Fibroblast of skin of right biceps (primary cell): Measurements from ENCODE around the gene NPBWR2.
"Not testable (repeated sequence)": the region's sequence is repeated elsewhere in the genome, so short reads cannot be mapped to it uniquely, and the experiment has no call there.

Experiments
- DNase-seq: peaks from one replicate; pipeline ENCODE4 v3.0.0-alpha.2; 2013

NPBWR2 gene

GRCh38 chr20:64102647-64103354 lies 4.6 kb downstream of the NPBWR2 start:
- DNase-seq, result no peak

GRCh38 chr20:64101731-64102621 lies 5.4 kb downstream of the NPBWR2 start:
- DNase-seq, result no peak

- DNase-seq, result no peak
Observed at GRCh38 chr20:64100946-64101688, 6.2 kb downstream of the NPBWR2 start.

- DNase-seq, result no peak
Observed at GRCh38 chr20:64100566-64100888, 6.8 kb downstream of the NPBWR2 start.

GRCh38 chr20:64099880-64100565 lies 7.3 kb downstream of the NPBWR2 start:
- no peak for DNase-seq

GRCh38 chr20:64099086-64099786 lies 8.1 kb downstream of the NPBWR2 start:
- DNase-seq, result no peak

- no peak for DNase-seq
Observed at GRCh38 chr20:64098471-64099013, 8.8 kb downstream of the NPBWR2 start.

- no peak for DNase-seq
Observed at GRCh38 chr20:64096535-64096934, 10.8 kb downstream of the NPBWR2 start.

GRCh38 chr20:64095927-64096326 lies 11.4 kb downstream of the NPBWR2 start:
- no peak for DNase-seq

GRCh38 chr20:64095455-64095854 lies 11.9 kb downstream of the NPBWR2 start:
- no peak for DNase-seq

- DNase-seq, result no peak
Observed at GRCh38 chr20:64093013-64093503, 14.3 kb downstream of the NPBWR2 start.

GRCh38 chr20:64092258-64093012 lies 14.9 kb downstream of the NPBWR2 start:
- DNase-seq, result no peak

GRCh38 chr20:64091770-64092169 lies 15.6 kb downstream of the NPBWR2 start:
- no peak for DNase-seq

- DNase-seq, result no peak
Observed at GRCh38 chr20:64091340-64091739, 16.0 kb downstream of the NPBWR2 start.

- DNase-seq, result no peak
Observed at GRCh38 chr20:64090165-64090564, 17.2 kb downstream of the NPBWR2 start.

GRCh38 chr20:64088586-64088985 lies 18.8 kb downstream of the NPBWR2 start:
- not testable (repeated sequence) for DNase-seq

GRCh38 chr20:64087226-64087825 lies 20.0 kb downstream of the NPBWR2 start:
- DNase-seq, result not testable (repeated sequence)

GRCh38 chr20:64086801-64087200 lies 20.6 kb downstream of the NPBWR2 start:
- DNase-seq, result no peak

GRCh38 chr20:64084685-64085152 lies 22.6 kb downstream of the NPBWR2 start:
- DNase-seq, result no peak
